ENCODE results near the gene SBK2. TPM values are rescaled to one million over a fixed set of nuclear protein-coding genes. Genes with fewer than 3 reads are reported as not detected.

Gene SBK2
- total RNA-seq, 4 donors from 2014 or later = 1.5 to 3.0 (median 1.6) TPM; not detected in 1

GRCh38 chr19:55485439-55486011 is 51.4 kb downstream of the SBK2 start:
- intact Hi-C loops (cut with DNase I; ENCODE audit: low total_unique reads) = no loop called here
- no peaks in the 10 kb centered on the region for H3K9me3 ChIP-seq
- in situ Hi-C loops (cut with MboI; ENCODE audit: low sequenced_read_pairs in 4 of 4) = no loop called here
- H3K4me1 ChIP-seq = peaks cover 11 to 28% of the 10 kb centered on the region in 2 donors
- DNase-seq = no peak
- peaks cover 0 to 7% of the 10 kb centered on the region in 2 donors for H3K36me3 ChIP-seq
- ATAC-seq = no peak
- peak overlapping the region; percentile 73 to 80 (median 76) for H3K27ac ChIP-seq
- peaks cover 6 to 16% (median 11%) of the 10 kb centered on the region in 3 donors for H3K27me3 ChIP-seq
- H3K4me3 ChIP-seq = peak overlapping the region; percentile 59 to 71 (median 62)
- TF ChIP-seq POLR2A (IDR thresholded peaks at IDR 0.05) (no peak), CTCF (IDR thresholded peaks at IDR 0.05 in 4 of 5, conservative IDR thresholded peaks at IDR 0.05 in 1 of 5) (no peak)

- Histone ChIP-seq H3K27me3 (peaks cover 6 to 16% (median 11%) of the 10 kb centered on the region in 3 donors), H3K27ac (peak within 1 kb of the TSS; percentile 73 to 80 (median 76)), H3K36me3 (peaks cover 0 to 7% of the 10 kb centered on the region in 2 donors), H3K9me3 (no peaks in the 10 kb centered on the region), H3K4me3 (peak within 1 kb of the TSS; percentile 59 to 71 (median 62)), H3K4me1 (peaks cover 11 to 28% of the 10 kb centered on the region in 2 donors)
- intact Hi-C loops (cut with DNase I; ENCODE audit: low total_unique reads) = no loop called here
- no peak for TF ChIP-seq POLR2A (IDR thresholded peaks at IDR 0.05)
- no peak for TF ChIP-seq CTCF (IDR thresholded peaks at IDR 0.05 in 4 of 5, conservative IDR thresholded peaks at IDR 0.05 in 1 of 5)
- in situ Hi-C loops (cut with MboI; ENCODE audit: low sequenced_read_pairs in 4 of 4) = no loop called here
- ATAC-seq (no peak), DNase-seq (no peak)
Observed at GRCh38 chr19:55484593-55485438, 52.1 kb downstream of the SBK2 start, which contains the start of gene NAT14. NAT14 (plus strand) TSS chr19:55485188; CDS start chr19:55485709, 521 bp downstream.

GRCh38 chr19:55483706-55484592 is 53.0 kb downstream of the SBK2 start:
- in situ Hi-C loops (cut with MboI; ENCODE audit: low sequenced_read_pairs in 4 of 4) (no loop called here), intact Hi-C loops (cut with DNase I; ENCODE audit: low total_unique reads) (no loop called here)
- TF ChIP-seq CTCF (IDR thresholded peaks at IDR 0.05 in 4 of 5, conservative IDR thresholded peaks at IDR 0.05 in 1 of 5) (no peak), POLR2A (IDR thresholded peaks at IDR 0.05) (no peak)
- H3K4me1 ChIP-seq = peaks cover 11 to 28% of the 10 kb centered on the region in 2 donors
- peaks cover 0 to 7% of the 10 kb centered on the region in 2 donors for H3K36me3 ChIP-seq
- H3K27me3 ChIP-seq = peaks cover 6 to 11% (median 11%) of the 10 kb centered on the region in 3 donors
- no peaks in the 10 kb centered on the region for H3K9me3 ChIP-seq
- DNase-seq = no peak
- H3K4me3 ChIP-seq = peak overlapping the region; percentile 59 to 71 (median 62)
- no peak overlapping the region for H3K27ac ChIP-seq
- no peak for ATAC-seq

GRCh38 chr19:55482967-55483705 is 53.8 kb downstream of the SBK2 start:
- intact Hi-C loops (cut with DNase I; ENCODE audit: low total_unique reads) = no loop called here
- in situ Hi-C loops (cut with MboI; ENCODE audit: low sequenced_read_pairs in 4 of 4) = no loop called here
- DNase-seq (no peak), ATAC-seq (no peak)
- Histone ChIP-seq H3K27me3 (peaks cover 6 to 11% (median 11%) of the 10 kb centered on the region in 3 donors), H3K27ac (no peak overlapping the region), H3K9me3 (no peaks in the 10 kb centered on the region), H3K4me1 (peaks cover 13 to 31% of the 10 kb centered on the region in 2 donors), H3K36me3 (peaks cover 0 to 7% of the 10 kb centered on the region in 2 donors), H3K4me3 (no peak overlapping the region)
- TF ChIP-seq CTCF (IDR thresholded peaks at IDR 0.05 in 4 of 5, conservative IDR thresholded peaks at IDR 0.05 in 1 of 5) (no peak), POLR2A (IDR thresholded peaks at IDR 0.05) (no peak)

Measured in gastrocnemius medialis (tissue), 4 donors.